PFSK-1 (cell line): ENCODE results near the gene RALB.

Experiments
- POLR2AphosphoS5 ChIP-seq: IDR thresholded peaks from 2 replicates; pipeline ENCODE4 v1.6.1; 2012; ENCODE audit warnings: low read depth, mild to moderate bottlenecking, control low read depth, low read length, moderate library complexity
- REST ChIP-seq, 2 experiments: IDR thresholded peaks; 2 replicates each; pipeline versions ENCODE4 v1.6.1 to v1.8.0; 2011 to 2012; ENCODE audit warnings: low read depth in 2 of 2, low read length in 2 of 2, control low read depth in 1 of 2, inconsistent platforms in 1 of 2, mild to moderate bottlenecking in 1 of 2, moderate library complexity in 1 of 2; ENCODE audit not compliant: insufficient read depth in 1 of 2
- TAF1 ChIP-seq: IDR thresholded peaks from 2 replicates; pipeline ENCODE4 v1.6.1; 2012; ENCODE audit warnings: low read length, control low read depth, borderline replicate concordance; ENCODE audit not compliant: insufficient read depth

- TF ChIP-seq TAF1 (no peak), POLR2AphosphoS5 (no peak), REST (IDR thresholded peaks at IDR 0.05; ENCODE audit: insufficient read depth in 1 of 2, low read depth in 2 of 2, low read length in 2 of 2) (no peak)
Observed at GRCh38 chr2:120271711-120272379, 19.2 kb downstream of the RALB start.
